Gastrocnemius medialis (tissue), 4 donors: ENCODE measurements around the gene DOCK6. TPM values are rescaled to one million over a fixed set of nuclear protein-coding genes. Genes with fewer than 3 reads are reported as not detected.
"Not testable (repeated sequence)": the region's sequence is repeated elsewhere in the genome, so short reads cannot be mapped to it uniquely, and the experiment has no call there.

Experiments used
- ATAC-seq, 2 donors: fragments of 150-250 bp; one replicate each; pipeline ENCODE4 v1.9.1; 2016
- DNase-seq, 2 donors: peaks; one replicate each; pipeline ENCODE4 v3.0.0-alpha.2; 2019
- H3K27ac ChIP-seq, 4 donors: fragments of 200-600 bp; sonication (generic); 1 replicate in 1 of 4; 2 replicates in 3 of 4; pipeline ENCODE4 v1.5.1; 2016 to 2018; ENCODE audit warnings: mild to moderate bottlenecking in 2 of 4, moderate library complexity in 1 of 4
- H3K27me3 ChIP-seq, 3 donors: fragments of 200-600 bp; sonication (generic) in 2 of 3; 1 replicate in 1 of 3; 2 replicates in 2 of 3; pipeline versions ENCODE4 v1.5.1 to v1.6.0; 2016 to 2019; ENCODE audit warnings: mild to moderate bottlenecking in 1 of 3, moderate library complexity in 1 of 3
- H3K36me3 ChIP-seq, 2 donors: fragments of 200-600 bp; sonication (generic) in 1 of 2; one replicate each; pipeline ENCODE4 v1.5.1; 2017 to 2018
- H3K4me1 ChIP-seq, 2 donors: fragments of 200-600 bp; sonication (generic) in 1 of 2; one replicate each; pipeline ENCODE4 v1.5.1; 2016 to 2017; ENCODE audit warnings: mild to moderate bottlenecking in 2 of 2
- H3K4me3 ChIP-seq, 4 donors: fragments of 200-600 bp; sonication (generic) in 3 of 4; 1 replicate in 1 of 4; 2 replicates in 3 of 4; pipeline ENCODE4 v1.5.1; 2016 to 2019; ENCODE audit warnings: mild to moderate bottlenecking in 2 of 4
- H3K9me3 ChIP-seq, 3 donors: fragments of 200-600 bp; sonication (generic) in 2 of 3; 1 replicate in 1 of 3; 2 replicates in 2 of 3; pipeline ENCODE4 v1.5.1; 2016 to 2019
- CTCF ChIP-seq, 5 experiments: fragments of 450-650 bp in 3 of 5; fragments of 200-600 bp in 2 of 5; sonication (generic) in 2 of 5; IDR thresholded peaks in 4 of 5; conservative IDR thresholded peaks in 1 of 5; 1 replicate in 4 of 5; 2 replicates in 1 of 5; pipeline ENCODE4 v1.5.1; 2016 to 2019; ENCODE audit warnings: antibody characterized with exemption in 5 of 5, mild to moderate bottlenecking in 3 of 5, moderate library complexity in 3 of 5
- POLR2A ChIP-seq, 2 donors: fragments of 450-650 bp; IDR thresholded peaks; one replicate each; pipeline ENCODE4 v1.6.1; 2017; ENCODE audit warnings: antibody characterized with exemption in 2 of 2, mild to moderate bottlenecking in 2 of 2, moderate library complexity in 2 of 2
- in situ Hi-C, 4 donors: fragments of 200-750 bp; cut with MboI; loops; one replicate each; pipeline versions ENCODE4 v1.15.0 to v1.8.0; 2017; ENCODE audit warnings: low sequenced_read_pairs in 4 of 4
- intact Hi-C: fragments of 100-400 bp; cut with DNase I; formaldehyde crosslinking; loops from one replicate; pipeline ENCODE4 v1.15.1; 2023; ENCODE audit warnings: low total_unique reads
- total RNA-seq, 4 donors: library from RNA; depleted of rRNA; stranded (reverse); fragments of >200 nt; gene quantifications; one replicate each; pipeline versions ENCODE4 v1.1.0 to v1.2.3, GENCODE V29; 2016

The DOCK6 gene
- total RNA-seq, 4 donors from 2014 or later: 4.7 to 9.6 (median 5.8) TPM

- peaks cover 0 to 18% of the 10 kb centered on the region in 2 donors for H3K36me3 ChIP-seq
- ATAC-seq (no peak), DNase-seq (no peak)
- TF ChIP-seq POLR2A (IDR thresholded peaks at IDR 0.05) (no peak), CTCF (IDR thresholded peaks at IDR 0.05 in 4 of 5, conservative IDR thresholded peaks at IDR 0.05 in 1 of 5) (no peak)
- intact Hi-C loops (loop anchor here (2.0 kb wide), 1 partner anchor 17 kb away; no protein-coding TSS in a partner anchor), in situ Hi-C loops (no loop called here)
- no peaks in the 10 kb centered on the region for H3K9me3 ChIP-seq
- peaks cover 15 to 18% of the 10 kb centered on the region in 2 donors for H3K4me1 ChIP-seq
- H3K27me3 ChIP-seq: no peaks in the 10 kb centered on the region
- H3K27ac ChIP-seq: peak overlapping the region; percentile 70 to 81 (median 76)
- no peak overlapping the region for H3K4me3 ChIP-seq
Measured at GRCh38 chr19:11164296-11164695, 98.0 kb downstream of the DOCK6 start.

- ATAC-seq, in situ Hi-C loops, intact Hi-C loops, DNase-seq, H3K36me3 ChIP-seq, H3K27me3 ChIP-seq, H3K4me3 ChIP-seq, H3K9me3 ChIP-seq: not testable (repeated sequence)
- Histone ChIP-seq H3K27ac (peak overlapping the region; percentile 32 to 79 (median 44)), H3K4me1 (peaks cover 17 to 25% of the 10 kb centered on the region in 2 donors)
Measured at GRCh38 chr19:11160440-11160768, 101.9 kb downstream of the DOCK6 start.

- Histone ChIP-seq H3K27me3 (no peaks in the 10 kb centered on the region), H3K4me1 (peaks cover 14 to 25% of the 10 kb centered on the region in 2 donors), H3K27ac (peak overlapping the region; percentile 40 to 79 (median 56)), H3K9me3 (no peaks in the 10 kb centered on the region), H3K4me3 (no peak overlapping the region), H3K36me3 (no peaks in the 10 kb centered on the region)
- TF ChIP-seq CTCF (IDR thresholded peaks at IDR 0.05 in 4 of 5, conservative IDR thresholded peaks at IDR 0.05 in 1 of 5) (no peak), POLR2A (IDR thresholded peaks at IDR 0.05) (no peak)
- ATAC-seq (peak in 1 of 2 donors; percentile 23), DNase-seq (peak in 1 of 2 donors; percentile 65)
- intact Hi-C loops (no loop called here), in situ Hi-C loops (no loop called here)
Measured at GRCh38 chr19:11159598-11160439, 102.5 kb downstream of the DOCK6 start.

GRCh38 chr19:11155373-11156120 is 106.8 kb downstream of the DOCK6 start, which contains the start of gene SPC24:
TSS of gene SPC24 (minus strand) at chr19:11155782. CDS start at chr19:11155776, 6 bp downstream.
- ATAC-seq (peak; percentile 87 to 94), DNase-seq (peak; percentile 91 to 95)
- Histone ChIP-seq H3K4me3 (peak within 1 kb of the TSS; percentile 52 to 76 (median 64)), H3K27me3 (no peaks in the 10 kb centered on the region), H3K27ac (peak within 1 kb of the TSS; percentile 61 to 79 (median 68)), H3K9me3 (no peaks in the 10 kb centered on the region), H3K4me1 (peaks cover 3 to 28% of the 10 kb centered on the region in 2 donors), H3K36me3 (no peaks in the 10 kb centered on the region)
- in situ Hi-C loops: no loop called here
- TF ChIP-seq POLR2A (IDR thresholded peaks at IDR 0.05): no peak
- no peak for TF ChIP-seq CTCF (IDR thresholded peaks at IDR 0.05 in 4 of 5, conservative IDR thresholded peaks at IDR 0.05 in 1 of 5)
- intact Hi-C loops: no loop called here

- ATAC-seq (no peak), DNase-seq (no peak)
- H3K4me3 ChIP-seq: no peak overlapping the region
- in situ Hi-C loops (no loop called here), intact Hi-C loops (no loop called here)
- H3K27me3 ChIP-seq: no peaks in the 10 kb centered on the region
- H3K27ac ChIP-seq: peak overlapping the region in 1 of 4 donors; percentile 61
- H3K4me1 ChIP-seq: peaks cover 3 to 28% of the 10 kb centered on the region in 2 donors
- no peaks in the 10 kb centered on the region for H3K9me3 ChIP-seq
- no peak for TF ChIP-seq CTCF (IDR thresholded peaks at IDR 0.05 in 4 of 5, conservative IDR thresholded peaks at IDR 0.05 in 1 of 5)
- no peak for TF ChIP-seq POLR2A (IDR thresholded peaks at IDR 0.05)
- H3K36me3 ChIP-seq: no peaks in the 10 kb centered on the region
Measured at GRCh38 chr19:11154683-11155047, 107.7 kb downstream of the DOCK6 start.
